ENCODE results near the gene APEH. TPM values are rescaled to one million over a fixed set of nuclear protein-coding genes. Genes with fewer than 3 reads are reported as not detected.

Gene APEH
- polyA plus RNA-seq, 3 donors, result 66.1 to 105 (median 92.6) TPM

GRCh38 chr3:49722896-49723295, 48.7 kb downstream of the APEH start:
- peaks cover 33 to 48% of the 10 kb centered on the region in 2 donors for H3K36me3 Mint-ChIP-seq
- TF ChIP-seq, protein P1, sequence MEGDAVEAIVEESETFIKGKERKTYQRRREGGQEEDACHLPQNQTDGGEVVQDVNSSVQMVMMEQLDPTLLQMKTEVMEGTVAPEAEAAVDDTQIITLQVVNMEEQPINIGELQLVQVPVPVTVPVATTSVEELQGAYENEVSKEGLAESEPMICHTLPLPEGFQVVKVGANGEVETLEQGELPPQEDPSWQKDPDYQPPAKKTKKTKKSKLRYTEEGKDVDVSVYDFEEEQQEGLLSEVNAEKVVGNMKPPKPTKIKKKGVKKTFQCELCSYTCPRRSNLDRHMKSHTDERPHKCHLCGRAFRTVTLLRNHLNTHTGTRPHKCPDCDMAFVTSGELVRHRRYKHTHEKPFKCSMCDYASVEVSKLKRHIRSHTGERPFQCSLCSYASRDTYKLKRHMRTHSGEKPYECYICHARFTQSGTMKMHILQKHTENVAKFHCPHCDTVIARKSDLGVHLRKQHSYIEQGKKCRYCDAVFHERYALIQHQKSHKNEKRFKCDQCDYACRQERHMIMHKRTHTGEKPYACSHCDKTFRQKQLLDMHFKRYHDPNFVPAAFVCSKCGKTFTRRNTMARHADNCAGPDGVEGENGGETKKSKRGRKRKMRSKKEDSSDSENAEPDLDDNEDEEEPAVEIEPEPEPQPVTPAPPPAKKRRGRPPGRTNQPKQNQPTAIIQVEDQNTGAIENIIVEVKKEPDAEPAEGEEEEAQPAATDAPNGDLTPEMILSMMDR (IDR thresholded peaks at IDR 0.05), result no peak
- Histone ChIP-seq H3K79me2 (ENCODE audit: insufficient read depth, low read length) (peaks cover 22% of the 10 kb centered on the region), H3K4me1 (ENCODE audit: control insufficient read depth in 1 of 2, insufficient read depth in 2 of 2, low read length in 2 of 2) (peaks cover 32 to 43% of the 10 kb centered on the region in 2 donors), H3K9ac (ENCODE audit: insufficient read depth, low read length, poor library complexity, severe bottlenecking) (peak overlapping the region; percentile 91), H3K27ac (ENCODE audit: low read depth in 1 of 2, low read length in 2 of 2) (peak overlapping the region; percentile 62 to 97), H3K27me3 (ENCODE audit: control insufficient read depth in 2 of 2, insufficient read depth in 2 of 2, low read length in 2 of 2) (peaks cover 0 to 7% of the 10 kb centered on the region in 2 donors), H3K4me2 (replicated peaks; ENCODE audit: extremely low read depth, low read length, poor library complexity, severe bottlenecking) (peak overlapping the region; percentile 93), H3K9me3 (replicated peaks in 1 of 2; ENCODE audit: control insufficient read depth in 1 of 2, insufficient read depth in 1 of 2, low read length in 2 of 2) (no peaks in the 10 kb centered on the region), H2AFZ (ENCODE audit: insufficient read depth, low read depth, low read length, poor library complexity, severe bottlenecking) (peak overlapping the region; percentile 92), H4K20me1 (ENCODE audit: insufficient read depth, low read length) (peaks cover 29% of the 10 kb centered on the region), H3K4me3 (replicated peaks in 1 of 3; ENCODE audit: low read depth in 2 of 3, low read length in 3 of 3) (peak overlapping the region; percentile 82 to 88 (median 82)), H3K36me3 (replicated peaks in 1 of 2; ENCODE audit: control insufficient read depth in 1 of 2, insufficient read depth in 2 of 2, low read length in 2 of 2) (peaks cover 32 to 49% of the 10 kb centered on the region in 2 donors)
- intact Hi-C loops (cut with micrococcal nuclease), result loop anchor here (5.0 to 10.0 kb wide), 3 partner anchors 48 to 64 kb away; partner anchors contain the start of genes APEH (in 2 of the 2) and IP6K1 (in 2 of the 2)
- H3K9me3 Mint-ChIP-seq, result peaks cover 0 to 5% (median 0%) of the 10 kb centered on the region in 7 donors
- WGBS (ENCODE audit: insufficient coverage), result 96% methylated on average over 7 of the region's 8 CpGs
- peaks cover 7% of the 10 kb centered on the region in 3 donors for H3K27me3 Mint-ChIP-seq (ENCODE audit: low read depth in 3 of 3)
- no peak for DNase-seq
- H3K27ac Mint-ChIP-seq, result peak overlapping the region; percentile 92 to 97 (median 95)
- H3K4me3 Mint-ChIP-seq, result peak overlapping the region; percentile 87 to 95
- H3K4me1 Mint-ChIP-seq, result peaks cover 38% of the 10 kb centered on the region

- peaks cover 36% of the 10 kb centered on the region for H3K4me1 Mint-ChIP-seq
- H3K27ac Mint-ChIP-seq, result peak overlapping the region; percentile 92 to 97 (median 95)
- Histone ChIP-seq H4K20me1 (ENCODE audit: insufficient read depth, low read length) (peaks cover 26% of the 10 kb centered on the region), H3K27ac (ENCODE audit: low read depth in 1 of 2, low read length in 2 of 2) (peak overlapping the region; percentile 62 to 97), H3K79me2 (ENCODE audit: insufficient read depth, low read length) (peaks cover 22% of the 10 kb centered on the region), H3K4me1 (ENCODE audit: control insufficient read depth in 1 of 2, insufficient read depth in 2 of 2, low read length in 2 of 2) (peaks cover 32 to 43% of the 10 kb centered on the region in 2 donors), H3K4me3 (replicated peaks in 1 of 3; ENCODE audit: low read depth in 2 of 3, low read length in 3 of 3) (peak overlapping the region; percentile 82 to 88 (median 82)), H3K27me3 (ENCODE audit: control insufficient read depth in 2 of 2, insufficient read depth in 2 of 2, low read length in 2 of 2) (peaks cover 0 to 7% of the 10 kb centered on the region in 2 donors), H3K4me2 (replicated peaks; ENCODE audit: extremely low read depth, low read length, poor library complexity, severe bottlenecking) (peak overlapping the region; percentile 93), H2AFZ (ENCODE audit: insufficient read depth, low read depth, low read length, poor library complexity, severe bottlenecking) (peak overlapping the region; percentile 92), H3K9me3 (replicated peaks in 1 of 2; ENCODE audit: control insufficient read depth in 1 of 2, insufficient read depth in 1 of 2, low read length in 2 of 2) (no peaks in the 10 kb centered on the region), H3K36me3 (replicated peaks in 1 of 2; ENCODE audit: control insufficient read depth in 1 of 2, insufficient read depth in 2 of 2, low read length in 2 of 2) (peaks cover 36 to 52% of the 10 kb centered on the region in 2 donors), H3K9ac (ENCODE audit: insufficient read depth, low read length, poor library complexity, severe bottlenecking) (peak overlapping the region; percentile 91)
- peak overlapping the region; percentile 87 to 95 for H3K4me3 Mint-ChIP-seq
- DNase-seq, result peak; percentile 28 to 64 (median 33)
- H3K9me3 Mint-ChIP-seq, result peaks cover 0 to 5% (median 0%) of the 10 kb centered on the region in 7 donors
- H3K27me3 Mint-ChIP-seq (ENCODE audit: low read depth in 3 of 3), result peaks cover 4 to 7% (median 7%) of the 10 kb centered on the region in 3 donors
- 0% methylated on average over 20 of the region's 20 CpGs for WGBS (ENCODE audit: insufficient coverage)
- intact Hi-C loops (cut with micrococcal nuclease), result loop anchor here (5.0 to 10.0 kb wide), 3 partner anchors 48 to 64 kb away; partner anchors contain the start of genes APEH (in 2 of the 2) and IP6K1 (in 2 of the 2)
- peaks cover 36 to 52% of the 10 kb centered on the region in 2 donors for H3K36me3 Mint-ChIP-seq
- TF ChIP-seq, protein P1 (IDR thresholded peaks at IDR 0.05), result no peak
Observed at GRCh38 chr3:49723296-49723627, 49.1 kb downstream of the APEH start.

All from CD14-positive monocyte (primary cell).